Tibial artery (tissue), 4 donors: ENCODE measurements around the gene HMCN2.
A peak's percentile ranks its signal among the peaks of the same experiment; 100 is the strongest.

ENCODE experiments used
- DNase-seq, 2 donors: peaks; one replicate each; pipeline ENCODE4 v3.0.0-alpha.2; 2019
- H3K27ac ChIP-seq, 2 donors: fragments of 200-600 bp; sonication (generic) in 1 of 2; 1 replicate in 1 of 2; 2 replicates in 1 of 2; pipeline ENCODE4 v1.5.1; 2018 to 2019; ENCODE audit warnings: mild to moderate bottlenecking in 1 of 2
- H3K27me3 ChIP-seq, 2 donors: fragments of 200-600 bp; sonication (generic) in 1 of 2; one replicate each; pipeline versions ENCODE4 v1.5.1 to v1.6.0; 2016 to 2019
- H3K36me3 ChIP-seq, 3 donors: fragments of 200-600 bp; sonication (generic) in 2 of 3; one replicate each; pipeline ENCODE4 v1.5.1; 2016 to 2019; ENCODE audit warnings: mild to moderate bottlenecking in 2 of 3
- H3K4me1 ChIP-seq, 4 donors: fragments of 200-600 bp; sonication (generic) in 2 of 4; 1 replicate in 3 of 4; 2 replicates in 1 of 4; pipeline ENCODE4 v1.5.1; 2016 to 2019
- H3K4me3 ChIP-seq, 2 donors: fragments of 200-600 bp; sonication (generic) in 1 of 2; 1 replicate in 1 of 2; 2 replicates in 1 of 2; pipeline ENCODE4 v1.5.1; 2018 to 2019; ENCODE audit warnings: mild to moderate bottlenecking in 2 of 2
- H3K9me3 ChIP-seq, 3 donors: fragments of 200-600 bp; sonication (generic) in 1 of 3; one replicate each; pipeline ENCODE4 v1.5.1; 2016 to 2019
- CTCF ChIP-seq, 2 experiments: fragments of 200-600 bp in 1 of 2; fragments of 450-650 bp in 1 of 2; IDR thresholded peaks; one replicate each; pipeline ENCODE4 v1.5.1; 2017 to 2019; ENCODE audit warnings: antibody characterized with exemption in 2 of 2, mild to moderate bottlenecking in 1 of 2, moderate library complexity in 1 of 2
- intact Hi-C: fragments of 100-400 bp; cut with DNase I; formaldehyde crosslinking; loops from one replicate; pipeline ENCODE4 v1.15.0; 2023; ENCODE audit warnings: low total_unique reads

Gene HMCN2

GRCh38 chr9:130300739-130301138 is 35.2 kb downstream of the HMCN2 start:
- Histone ChIP-seq H3K36me3 (no peaks in the 10 kb centered on the region), H3K27ac (peak overlapping the region; percentile 12 to 20), H3K4me1 (peaks cover 0 to 33% (median 10%) of the 10 kb centered on the region in 4 donors), H3K27me3 (peaks cover 0 to 29% of the 10 kb centered on the region in 2 donors), H3K9me3 (no peaks in the 10 kb centered on the region), H3K4me3 (no peak overlapping the region)
- TF ChIP-seq CTCF (IDR thresholded peaks at IDR 0.05) = no peak
- no peak for DNase-seq
- intact Hi-C loops = no loop called here

- Histone ChIP-seq H3K27ac (peak overlapping the region; percentile 20 to 58), H3K4me3 (no peak overlapping the region), H3K36me3 (no peaks in the 10 kb centered on the region), H3K4me1 (peaks cover 0 to 32% (median 9%) of the 10 kb centered on the region in 4 donors), H3K9me3 (no peaks in the 10 kb centered on the region), H3K27me3 (peaks cover 0 to 34% of the 10 kb centered on the region in 2 donors)
- peak in 1 of 2 donors; percentile 69 for DNase-seq
- intact Hi-C loops = no loop called here
- no peak for TF ChIP-seq CTCF (IDR thresholded peaks at IDR 0.05)
Measured at GRCh38 chr9:130301483-130302286, 36.1 kb downstream of the HMCN2 start.

- Histone ChIP-seq H3K27me3 (peaks cover 0 to 34% of the 10 kb centered on the region in 2 donors), H3K27ac (peak overlapping the region; percentile 32 to 58), H3K4me1 (peaks cover 0 to 19% (median 6%) of the 10 kb centered on the region in 4 donors), H3K4me3 (no peak overlapping the region), H3K9me3 (no peaks in the 10 kb centered on the region), H3K36me3 (no peaks in the 10 kb centered on the region)
- no peak for DNase-seq
- TF ChIP-seq CTCF (IDR thresholded peaks at IDR 0.05) = no peak
- intact Hi-C loops = no loop called here
Measured at GRCh38 chr9:130302785-130303612, 37.4 kb downstream of the HMCN2 start.

- no peak for TF ChIP-seq CTCF (IDR thresholded peaks at IDR 0.05)
- H3K4me1 ChIP-seq = peaks cover 0 to 16% (median 6%) of the 10 kb centered on the region in 4 donors
- DNase-seq = no peak
- H3K9me3 ChIP-seq = no peaks in the 10 kb centered on the region
- H3K4me3 ChIP-seq = no peak overlapping the region
- intact Hi-C loops = no loop called here
- no peaks in the 10 kb centered on the region for H3K36me3 ChIP-seq
- peak overlapping the region; percentile 32 to 58 for H3K27ac ChIP-seq
- H3K27me3 ChIP-seq = peaks cover 0 to 34% of the 10 kb centered on the region in 2 donors
Measured at GRCh38 chr9:130303613-130304055, 38.1 kb downstream of the HMCN2 start.

- peak overlapping the region; percentile 32 to 58 for H3K27ac ChIP-seq
- no peaks in the 10 kb centered on the region for H3K36me3 ChIP-seq
- intact Hi-C loops = no loop called here
- peaks cover 0 to 16% (median 6%) of the 10 kb centered on the region in 4 donors for H3K4me1 ChIP-seq
- no peaks in the 10 kb centered on the region for H3K9me3 ChIP-seq
- no peak for DNase-seq
- TF ChIP-seq CTCF (IDR thresholded peaks at IDR 0.05) = no peak
- no peak overlapping the region for H3K4me3 ChIP-seq
- H3K27me3 ChIP-seq = peaks cover 0 to 30% of the 10 kb centered on the region in 2 donors
Measured at GRCh38 chr9:130304116-130304515, 38.6 kb downstream of the HMCN2 start.
